GM19324 (cell line): ENCODE measurements around the gene NCAPG2.
"Not testable (repeated sequence)": the region's sequence is repeated elsewhere in the genome, so short reads cannot be mapped to it uniquely, and the experiment has no call there.

Experiments used
- ATAC-seq: cut with Tn5 transposase; IDR thresholded peaks from one replicate; pipeline ENCODE4 v1.9.1; 2021; ENCODE audit warnings: mild to moderate bottlenecking, moderate library complexity; ENCODE audit not compliant: unreplicated experiment, low FRiP score

Gene NCAPG2

GRCh38 chr7:158710651-158711102, 6.1 kb upstream of the NCAPG2 start:
- no peak for ATAC-seq

- no peak for ATAC-seq
Measured at GRCh38 chr7:158707610-158708009, 3.0 kb upstream of the NCAPG2 start.

DNA sequence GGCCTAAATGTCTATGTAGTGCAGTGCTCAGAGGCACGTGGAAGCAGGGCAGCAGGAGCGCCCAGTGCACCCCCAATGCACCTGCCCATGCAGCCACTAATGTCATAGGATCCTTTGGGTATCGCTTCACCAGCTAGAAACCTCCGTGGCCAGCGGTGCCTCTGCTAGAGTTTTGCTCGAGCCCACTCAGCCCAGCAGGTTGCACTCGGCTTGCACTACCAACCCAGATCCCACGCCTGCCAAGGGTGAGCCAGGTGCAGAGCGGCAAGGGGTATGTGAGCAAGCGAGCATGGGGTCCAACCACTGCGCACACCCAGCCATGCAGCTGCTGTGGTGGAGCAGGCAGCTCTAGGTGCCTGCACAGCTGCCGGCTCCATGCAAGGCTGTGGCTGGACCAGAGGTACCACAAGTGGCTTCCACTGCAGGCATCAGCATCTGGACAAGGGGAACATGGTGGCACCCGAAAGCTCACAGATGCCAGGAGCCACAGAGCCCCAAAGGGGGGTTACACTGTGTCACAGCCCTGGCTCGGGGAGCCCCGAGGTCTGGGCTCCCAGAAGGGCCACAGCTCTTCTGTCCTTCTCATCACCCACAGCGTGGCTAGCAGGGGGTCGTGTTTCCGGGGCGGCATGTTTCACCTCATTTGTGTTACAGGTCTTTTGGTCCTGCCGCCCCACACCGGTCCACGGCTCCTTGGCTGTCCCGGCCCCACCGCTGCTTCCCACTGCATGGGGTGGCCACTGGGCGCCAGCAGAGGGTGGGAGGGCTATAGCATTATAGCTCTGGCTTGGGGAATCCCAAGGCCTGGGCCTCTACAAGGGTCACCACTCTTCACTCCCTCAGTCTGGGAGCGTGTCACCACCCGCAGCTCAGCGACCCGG, 2.3 kb upstream of the NCAPG2 start:
- no peak for ATAC-seq

DNA sequence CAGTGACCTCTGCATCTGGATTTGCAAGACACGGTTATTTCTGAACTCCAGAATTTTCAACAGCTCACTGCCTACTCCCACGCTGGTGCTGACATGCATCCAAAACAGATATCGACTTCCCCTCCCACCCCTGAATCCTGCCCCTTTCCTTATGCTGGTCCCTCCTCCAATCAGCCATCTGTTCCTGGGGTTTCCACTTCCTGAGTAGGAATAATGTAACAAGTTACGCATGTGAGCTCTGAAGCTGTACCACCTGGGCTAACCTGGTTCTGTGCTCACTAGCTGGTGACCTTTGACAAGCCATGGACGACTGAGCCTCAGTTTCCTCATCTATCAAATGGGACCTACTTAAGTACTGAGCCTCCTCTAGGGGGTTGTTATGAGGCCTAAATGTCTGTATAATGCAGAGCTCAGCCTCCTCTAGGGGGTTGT, 1.7 kb upstream of the NCAPG2 start:
- ATAC-seq: no peak

- ATAC-seq: no peak
Measured at GRCh38 chr7:158705234-158705850, 738 bp upstream of the NCAPG2 start.

DNA sequence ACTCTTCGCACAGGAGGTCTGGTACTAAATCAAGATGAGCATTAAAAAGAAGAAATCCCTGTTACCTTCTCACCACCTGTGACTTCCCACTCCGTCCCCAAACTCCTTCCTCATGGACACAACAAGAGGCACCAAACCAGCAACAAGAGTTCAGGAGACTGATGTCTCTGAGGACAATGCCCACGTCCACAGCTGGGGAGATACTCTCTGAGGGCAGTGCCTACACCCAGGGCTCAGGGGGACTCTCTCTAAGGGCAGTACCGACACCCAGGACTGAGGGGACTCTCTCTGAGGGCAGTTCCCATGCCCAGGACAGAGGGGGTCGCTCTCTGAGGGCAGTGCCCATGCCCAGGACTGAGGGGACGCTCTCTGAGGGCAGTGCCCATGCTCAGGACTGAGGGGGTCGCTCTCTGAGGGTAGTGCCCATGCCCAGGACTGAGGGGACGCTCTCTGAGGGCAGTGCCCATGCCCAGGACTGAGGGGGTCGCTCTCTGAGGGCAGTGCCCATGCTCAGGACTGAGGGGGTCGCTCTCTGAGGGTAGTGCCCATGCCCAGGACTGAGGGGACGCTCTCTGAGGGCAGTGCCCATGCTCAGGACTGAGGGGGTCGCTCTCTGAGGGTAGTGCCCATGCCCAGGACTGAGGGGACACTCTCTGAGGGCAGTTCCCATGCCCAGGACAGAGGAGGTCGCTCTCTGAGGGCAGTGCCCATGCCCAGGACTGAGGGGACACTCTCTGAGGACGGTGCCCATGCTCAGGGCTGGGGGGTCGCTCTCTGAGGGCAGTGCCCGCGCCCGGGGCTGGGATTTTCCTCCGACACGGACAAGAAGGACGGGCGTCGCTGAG, 703 bp downstream of the NCAPG2 start:
- not testable (repeated sequence) for ATAC-seq

GRCh38 chr7:158702944-158703343, 1.7 kb downstream of the NCAPG2 start:
- ATAC-seq: no peak

DNA sequence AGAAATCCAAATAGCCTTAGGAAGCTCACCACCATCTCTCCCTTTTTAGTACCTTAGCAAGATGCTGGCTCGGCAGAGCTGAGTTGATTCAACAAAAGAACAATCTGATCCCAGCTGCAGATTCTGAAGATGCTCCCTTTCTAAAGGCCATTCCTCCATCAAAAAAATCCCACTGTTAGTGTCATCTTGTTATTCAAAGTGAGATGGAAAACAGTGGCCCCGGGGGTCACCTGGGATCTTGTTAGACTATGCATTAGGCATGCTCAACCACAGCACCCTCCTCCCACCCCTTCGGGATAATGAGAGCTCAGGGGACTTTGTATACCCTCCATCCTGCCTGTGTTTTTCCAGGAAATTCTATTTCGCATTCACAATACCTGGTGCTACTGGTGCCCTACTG, 2.4 kb downstream of the NCAPG2 start:
- ATAC-seq: no peak

- no peak for ATAC-seq
Measured at GRCh38 chr7:158700008-158700407, 4.6 kb downstream of the NCAPG2 start.

GRCh38 chr7:158699341-158699740, 5.3 kb downstream of the NCAPG2 start:
- no peak for ATAC-seq

DNA sequence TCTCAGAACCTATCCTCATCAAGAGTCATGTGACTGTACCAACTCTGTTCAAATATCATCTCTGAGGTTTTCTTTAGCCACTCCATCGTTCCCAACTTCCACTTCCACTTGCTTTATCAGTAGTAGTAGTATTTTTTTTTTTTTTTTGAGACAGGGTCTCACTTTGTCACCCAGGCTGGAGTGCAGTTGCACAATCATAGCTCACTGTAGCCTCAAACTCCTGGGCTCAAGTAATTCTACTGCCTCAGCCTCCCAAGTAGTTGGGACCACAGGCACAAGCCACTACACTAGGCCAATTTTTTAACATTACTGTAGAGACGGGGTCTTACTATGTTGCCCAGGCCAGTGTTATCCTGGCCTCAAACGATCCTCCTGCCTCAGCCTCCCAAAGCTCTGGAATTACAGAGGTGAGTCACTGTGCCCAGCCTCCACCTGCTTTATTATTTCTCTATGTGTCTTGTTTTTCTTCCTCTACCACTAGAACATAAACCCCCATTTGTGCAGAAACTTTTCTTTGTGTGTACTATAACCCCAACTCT, 5.9 kb downstream of the NCAPG2 start:
- ATAC-seq: no peak

GRCh38 chr7:158697597-158697996, 7.0 kb downstream of the NCAPG2 start:
- not testable (repeated sequence) for ATAC-seq

GRCh38 chr7:158695726-158696452, 8.7 kb downstream of the NCAPG2 start:
- peak; percentile 58 for ATAC-seq

DNA sequence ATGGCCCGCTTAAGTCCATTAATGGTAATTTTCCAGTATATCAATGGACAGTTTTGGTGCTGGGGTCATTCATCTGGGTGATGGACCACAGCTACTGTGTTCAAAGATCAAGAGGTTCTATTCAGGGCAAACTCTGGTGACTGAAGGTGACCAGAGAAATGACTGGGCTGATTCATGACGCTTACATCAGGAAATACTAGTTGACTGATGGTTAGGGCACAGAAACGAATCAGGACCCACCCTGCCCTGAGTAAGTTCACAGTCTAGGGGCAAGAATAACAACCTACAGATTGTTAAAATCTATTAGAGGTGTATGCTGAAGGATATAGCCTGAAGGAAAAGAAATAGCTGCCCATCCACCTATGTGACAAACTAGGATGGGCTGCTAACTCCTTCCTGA, 9.5 kb downstream of the NCAPG2 start:
- ATAC-seq: no peak

- ATAC-seq: no peak
Measured at GRCh38 chr7:158694650-158695049, 10.0 kb downstream of the NCAPG2 start.

DNA sequence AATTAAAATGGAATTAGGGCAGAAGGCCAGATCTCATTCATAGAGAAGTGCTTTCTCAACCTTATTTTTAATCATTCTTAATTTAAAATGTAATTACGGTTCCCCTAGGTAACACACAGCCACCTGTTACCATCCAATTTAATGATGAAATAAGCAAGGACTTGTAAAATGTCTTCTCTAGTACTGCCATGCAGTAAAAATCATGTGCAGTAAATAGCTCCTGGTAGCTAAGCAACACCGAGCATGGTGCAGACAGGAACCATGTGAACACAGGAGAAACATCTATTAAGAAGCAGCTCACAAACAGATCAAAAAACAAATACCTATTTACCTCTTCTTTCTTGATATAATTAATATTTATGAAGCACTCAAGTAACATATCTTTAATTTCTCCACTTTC, 15.1 kb downstream of the NCAPG2 start:
- no peak for ATAC-seq

DNA sequence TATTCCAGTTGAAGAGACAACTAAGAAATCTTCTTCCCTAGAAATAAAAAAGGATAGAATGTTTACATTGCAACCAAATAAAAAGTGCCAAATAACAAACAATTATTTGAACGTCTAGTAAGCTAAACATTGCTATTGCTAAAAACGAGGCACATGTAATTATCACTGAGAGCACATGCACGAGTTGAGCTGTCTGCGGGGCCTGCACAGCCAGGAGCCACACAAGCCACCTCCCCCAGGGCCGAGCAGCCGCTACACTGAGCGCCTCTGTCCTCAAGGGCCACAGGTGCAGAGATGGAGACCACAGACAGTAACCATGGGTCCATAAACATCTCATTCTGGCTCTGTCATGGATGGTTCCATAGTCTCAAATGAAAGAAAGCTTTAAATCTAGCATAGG, 17.2 kb downstream of the NCAPG2 start:
- ATAC-seq: no peak

- no peak for ATAC-seq
Measured at GRCh38 chr7:158685693-158686092, 18.9 kb downstream of the NCAPG2 start.

DNA sequence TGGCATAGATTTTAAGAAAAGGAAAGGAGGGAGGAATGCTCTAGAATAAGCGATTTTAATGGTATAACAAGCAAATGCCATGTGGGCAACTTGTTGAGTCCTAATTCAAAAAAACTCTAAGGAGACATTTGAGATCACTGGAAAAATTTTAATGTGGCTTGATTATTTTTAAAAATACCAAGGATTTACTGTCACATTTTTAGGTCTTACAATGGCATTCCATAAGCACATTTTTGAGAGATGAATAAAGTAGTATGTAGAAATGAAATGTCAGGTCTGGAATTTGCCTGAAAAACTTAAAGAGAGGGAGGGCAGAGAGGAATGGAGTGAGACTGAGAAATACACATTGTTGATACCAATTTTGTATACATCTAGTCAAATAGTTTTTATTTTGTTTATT, 20.3 kb downstream of the NCAPG2 start:
- no peak for ATAC-seq

GRCh38 chr7:158683541-158683940, 21.1 kb downstream of the NCAPG2 start:
- no peak for ATAC-seq
